AG09309 (cell line): ENCODE data around the gene ARFGAP3.

Experiments
- DNase-seq: peaks from one replicate; pipeline ENCODE4 v3.0.0-alpha.2; 2010; ENCODE audit warnings: low read depth
- H3K4me3 ChIP-seq: 2 replicates; pipeline ENCODE4 v1.5.1; 2011; ENCODE audit warnings: mild to moderate bottlenecking, low read depth, low read length, moderate library complexity; ENCODE audit not compliant: control insufficient read depth
- TF ChIP-seq, protein P1 (sequence below): IDR thresholded peaks from 2 replicates; pipeline ENCODE4 v1.5.1; 2011; ENCODE audit warnings: mild to moderate bottlenecking, low read depth, low read length, inconsistent platforms; ENCODE audit not compliant: insufficient read depth, control insufficient read depth; ENCODE audit errors: missing control alignments

The ARFGAP3 gene

DNA sequence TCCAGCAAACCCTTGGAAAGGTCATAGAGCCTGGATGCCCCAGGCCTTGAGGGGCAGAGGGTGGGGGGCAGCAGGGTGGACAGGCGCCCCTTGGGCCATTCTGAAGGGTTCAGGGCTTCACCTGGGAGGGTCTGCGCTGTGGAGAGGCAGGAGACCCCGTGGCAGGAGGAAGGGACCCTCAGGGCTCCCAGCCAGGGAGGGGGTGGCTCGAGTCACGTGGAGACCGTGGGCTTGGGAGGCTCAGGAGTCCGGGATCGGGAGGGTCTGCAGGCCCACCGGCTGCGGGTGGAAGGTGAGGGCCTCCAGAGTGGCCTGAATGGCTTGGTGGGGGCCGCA is 87.9 kb downstream of the ARFGAP3 start:
- TF ChIP-seq, protein P1, sequence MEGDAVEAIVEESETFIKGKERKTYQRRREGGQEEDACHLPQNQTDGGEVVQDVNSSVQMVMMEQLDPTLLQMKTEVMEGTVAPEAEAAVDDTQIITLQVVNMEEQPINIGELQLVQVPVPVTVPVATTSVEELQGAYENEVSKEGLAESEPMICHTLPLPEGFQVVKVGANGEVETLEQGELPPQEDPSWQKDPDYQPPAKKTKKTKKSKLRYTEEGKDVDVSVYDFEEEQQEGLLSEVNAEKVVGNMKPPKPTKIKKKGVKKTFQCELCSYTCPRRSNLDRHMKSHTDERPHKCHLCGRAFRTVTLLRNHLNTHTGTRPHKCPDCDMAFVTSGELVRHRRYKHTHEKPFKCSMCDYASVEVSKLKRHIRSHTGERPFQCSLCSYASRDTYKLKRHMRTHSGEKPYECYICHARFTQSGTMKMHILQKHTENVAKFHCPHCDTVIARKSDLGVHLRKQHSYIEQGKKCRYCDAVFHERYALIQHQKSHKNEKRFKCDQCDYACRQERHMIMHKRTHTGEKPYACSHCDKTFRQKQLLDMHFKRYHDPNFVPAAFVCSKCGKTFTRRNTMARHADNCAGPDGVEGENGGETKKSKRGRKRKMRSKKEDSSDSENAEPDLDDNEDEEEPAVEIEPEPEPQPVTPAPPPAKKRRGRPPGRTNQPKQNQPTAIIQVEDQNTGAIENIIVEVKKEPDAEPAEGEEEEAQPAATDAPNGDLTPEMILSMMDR: no peak
- H3K4me3 ChIP-seq: no peak overlapping the region
- no peak for DNase-seq

GRCh38 chr22:42768385-42769035 is 88.6 kb downstream of the ARFGAP3 start:
- TF ChIP-seq, protein P1: no peak
- DNase-seq: no peak
- no peak overlapping the region for H3K4me3 ChIP-seq

GRCh38 chr22:42766860-42767259 is 90.2 kb downstream of the ARFGAP3 start:
- DNase-seq: no peak
- H3K4me3 ChIP-seq: no peak overlapping the region
- TF ChIP-seq, protein P1: no peak

GRCh38 chr22:42764895-42765363 is 92.1 kb downstream of the ARFGAP3 start:
- TF ChIP-seq, protein P1: no peak
- DNase-seq: no peak
- H3K4me3 ChIP-seq: no peak overlapping the region

GRCh38 chr22:42763965-42764480 is 93.0 kb downstream of the ARFGAP3 start:
- H3K4me3 ChIP-seq: no peak overlapping the region
- TF ChIP-seq, protein P1: no peak

GRCh38 chr22:42760806-42761565 is 96.1 kb downstream of the ARFGAP3 start:
- TF ChIP-seq, protein P1: no peak
- DNase-seq: no peak
- H3K4me3 ChIP-seq: no peak overlapping the region

More at GRCh38 chr22:42763965-42764480, 93.0 kb downstream of the ARFGAP3 start:
- DNase-seq: no peak
